ENCODE measurements around the gene IL21R. TPM values are rescaled to one million over a fixed set of nuclear protein-coding genes. Genes with fewer than 3 reads are reported as not detected.
"Not testable (repeated sequence)": the region's sequence is repeated elsewhere in the genome, so short reads cannot be mapped to it uniquely, and the experiment has no call there.

IL21R gene
- polyA plus RNA-seq, 1 donor = 0.30 TPM

DNA sequence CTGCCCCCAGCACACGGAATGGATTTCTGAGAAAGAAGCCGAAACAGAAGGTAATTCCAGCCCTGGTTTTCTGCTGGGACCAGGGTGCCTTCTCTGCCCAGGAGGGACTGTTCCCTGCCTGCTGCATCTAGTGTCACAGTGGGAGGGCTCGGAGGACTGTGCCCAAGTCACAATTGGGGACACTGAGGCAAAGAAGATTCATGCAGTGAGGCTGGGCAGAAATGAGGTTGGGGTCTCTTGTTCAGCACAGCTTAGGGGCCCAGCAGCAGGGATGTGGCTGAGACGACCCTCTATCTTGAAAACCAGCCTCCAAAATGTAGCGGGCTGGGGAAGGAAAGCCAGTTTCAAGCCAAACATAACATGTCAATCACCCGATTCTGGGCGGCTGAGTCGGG is 592 bp downstream of the IL21R start:
- DNase-seq = no peak

GRCh38 chr16:27402964-27403600 is 1.1 kb downstream of the IL21R start:
- DNase-seq = no peak

DNA sequence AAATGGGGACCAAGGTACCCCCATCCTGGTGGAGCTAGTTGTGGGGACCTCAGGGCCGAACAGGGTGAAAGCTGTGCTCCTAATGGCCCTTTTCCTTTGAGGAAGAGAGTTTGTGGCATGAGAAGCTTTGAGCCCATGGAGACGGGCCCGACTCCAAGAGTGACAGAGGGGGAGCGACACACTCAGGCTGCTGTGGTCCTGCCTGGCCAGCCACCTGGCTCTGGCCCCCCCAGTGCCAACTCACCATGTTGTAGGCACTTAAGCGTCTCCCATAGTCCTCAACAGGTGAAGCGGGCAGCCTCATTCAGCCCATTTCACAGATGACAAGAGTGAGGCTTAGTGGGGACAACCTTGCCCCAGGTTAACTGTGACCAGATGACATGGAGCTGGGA is 1.6 kb downstream of the IL21R start:
- DNase-seq = no peak

DNA sequence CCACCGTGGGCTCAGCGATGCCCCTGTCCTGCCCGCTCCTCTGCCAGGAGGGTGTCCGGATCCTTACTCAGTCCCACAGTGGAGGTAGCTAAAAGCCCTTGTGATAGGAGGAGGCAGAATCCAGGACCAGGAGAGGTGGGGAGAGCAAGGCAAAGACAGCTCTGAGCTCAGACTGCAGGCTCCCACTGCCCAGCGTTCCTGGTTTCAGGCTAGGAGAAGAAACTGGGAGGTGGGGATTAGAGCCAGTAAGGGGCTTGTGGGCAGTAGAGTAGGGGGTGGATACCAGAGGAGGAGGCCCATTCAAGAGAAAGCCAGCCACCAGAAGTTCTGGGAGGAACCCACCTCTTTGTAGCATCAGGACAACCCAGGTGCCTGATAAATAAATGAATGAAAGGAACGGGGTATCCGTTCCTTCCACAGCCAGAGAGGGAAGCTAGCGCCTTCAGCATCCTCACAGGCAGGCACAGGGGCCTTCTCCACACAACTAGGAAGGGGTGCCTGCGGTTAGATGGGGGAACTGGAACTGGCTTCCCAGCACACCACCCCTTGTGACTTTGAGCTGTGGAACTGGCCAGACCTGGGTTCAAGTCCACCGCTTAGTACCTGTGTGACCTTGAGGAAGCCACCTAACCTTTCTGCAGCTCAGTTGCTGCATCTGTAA is 2.3 kb downstream of the IL21R start:
- no peak for DNase-seq

GRCh38 chr16:27405546-27406451 is 3.8 kb downstream of the IL21R start:
- no peak for DNase-seq

DNA sequence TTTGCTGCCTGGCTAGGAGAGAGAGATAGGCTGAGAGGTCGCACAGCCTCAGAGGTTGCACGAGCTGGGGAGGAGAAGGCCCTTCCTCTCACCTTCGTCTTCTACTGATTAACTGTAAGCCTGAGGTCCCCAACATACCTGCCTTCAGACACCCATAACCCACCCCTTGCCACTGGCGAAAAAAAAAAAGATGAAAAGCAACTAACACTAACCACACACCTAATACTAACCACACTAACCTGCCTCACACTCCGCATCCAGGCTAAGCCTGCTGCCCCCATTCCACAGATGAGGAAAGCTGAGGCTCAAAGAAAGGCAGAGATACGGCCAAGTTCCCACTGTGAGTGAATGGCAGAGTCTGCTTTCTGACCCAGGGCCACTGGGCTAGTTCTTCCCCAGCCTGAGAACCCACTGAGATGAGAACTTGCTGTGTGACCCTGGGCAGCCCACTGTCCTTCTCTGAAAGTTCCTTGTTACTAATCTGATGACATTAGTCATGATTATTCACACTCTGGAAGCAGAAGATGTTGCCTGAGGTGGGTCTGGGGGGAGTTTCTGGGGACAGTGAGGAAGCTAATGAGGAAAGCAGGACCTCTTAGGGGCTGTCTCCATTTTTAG is 4.6 kb downstream of the IL21R start:
- no peak for DNase-seq

GRCh38 chr16:27407133-27407532 is 5.2 kb downstream of the IL21R start:
- DNase-seq = no peak

- no peak for DNase-seq
Observed at GRCh38 chr16:27408012-27408601, 6.1 kb downstream of the IL21R start.

DNA sequence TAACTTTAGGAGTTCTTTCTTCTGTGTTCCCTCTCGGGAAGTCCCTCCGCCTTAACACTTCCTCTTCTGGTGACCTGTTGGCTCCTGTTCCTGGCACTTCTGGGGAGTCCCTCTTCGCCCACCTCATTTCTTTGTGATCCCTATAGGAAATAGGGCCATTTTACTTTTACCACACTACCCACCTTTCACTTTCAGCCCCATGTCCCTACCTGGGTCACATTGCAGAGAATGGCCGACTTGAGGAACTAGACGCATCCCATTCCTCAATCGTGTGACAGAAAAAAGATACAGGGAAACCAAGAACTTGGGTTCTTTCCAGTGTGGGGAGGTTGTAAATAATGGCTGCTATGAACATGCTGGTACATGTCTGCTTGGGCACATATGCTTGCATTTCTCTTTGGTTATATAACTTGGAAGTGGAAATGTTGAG is 6.6 kb downstream of the IL21R start:
- DNase-seq = no peak

- not testable (repeated sequence) for DNase-seq
Observed at GRCh38 chr16:27409958-27410357, 8.0 kb downstream of the IL21R start.

DNA sequence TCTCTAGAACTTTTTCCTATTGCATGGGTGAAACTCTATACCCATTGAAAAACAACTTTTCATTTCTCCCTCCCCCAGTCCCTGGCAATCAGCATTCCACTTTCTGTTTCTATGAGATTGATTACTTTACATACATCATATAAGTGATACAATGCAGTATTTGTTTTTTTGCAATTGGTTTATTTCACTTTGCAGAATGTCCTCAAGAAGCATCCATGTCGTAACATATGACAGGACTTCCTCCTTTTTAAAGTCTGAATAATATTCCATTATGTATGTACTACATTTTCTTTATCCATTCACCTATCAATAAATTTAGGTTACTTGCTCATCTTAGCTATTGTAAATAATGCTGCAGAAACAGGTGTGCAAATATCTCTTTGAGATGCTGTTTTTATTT is 8.8 kb downstream of the IL21R start:
- no peak for DNase-seq

GRCh38 chr16:27413956-27414355 is 12.0 kb downstream of the IL21R start:
- no peak for DNase-seq

GRCh38 chr16:27414788-27415431 is 12.9 kb downstream of the IL21R start:
- DNase-seq = no peak

- DNase-seq = no peak
Observed at GRCh38 chr16:27417047-27417671, 15.2 kb downstream of the IL21R start.

GRCh38 chr16:27421961-27422740 is 20.2 kb downstream of the IL21R start:
- DNase-seq = no peak

DNA sequence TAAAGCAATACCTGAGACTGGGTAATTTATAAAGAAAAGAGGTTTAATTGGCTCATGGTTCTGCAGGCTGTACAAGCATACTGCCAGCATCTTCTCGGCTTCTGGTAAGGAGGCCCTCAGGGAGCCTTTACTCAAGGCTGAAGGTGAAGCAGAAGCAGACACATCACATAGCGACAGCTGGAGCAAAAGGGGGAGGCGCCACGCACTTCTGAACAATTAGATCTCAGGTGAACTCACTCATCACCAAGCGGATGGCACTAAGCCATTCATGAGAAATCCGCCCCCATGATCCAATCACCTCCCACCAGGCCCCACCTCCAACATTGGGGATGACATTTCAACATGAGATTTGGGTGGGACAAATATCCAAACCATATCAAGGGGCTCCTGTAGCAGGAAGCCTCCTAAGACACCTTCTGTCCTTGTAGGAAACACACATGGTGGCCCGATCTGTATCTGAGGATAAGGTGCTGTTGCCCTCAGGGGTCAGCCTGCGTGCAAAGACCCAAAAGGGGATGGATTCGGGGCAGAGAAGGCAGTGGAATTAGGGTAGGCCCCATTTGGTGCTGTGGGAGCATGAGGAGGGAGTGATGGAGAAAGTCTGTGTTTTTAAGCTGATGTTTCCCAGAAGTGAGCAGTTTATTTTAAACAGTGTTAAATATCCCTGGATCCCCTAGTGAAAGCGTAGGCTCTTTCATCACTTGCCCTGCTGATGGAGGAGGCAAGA is 23.0 kb downstream of the IL21R start:
- DNase-seq = no peak

DNA sequence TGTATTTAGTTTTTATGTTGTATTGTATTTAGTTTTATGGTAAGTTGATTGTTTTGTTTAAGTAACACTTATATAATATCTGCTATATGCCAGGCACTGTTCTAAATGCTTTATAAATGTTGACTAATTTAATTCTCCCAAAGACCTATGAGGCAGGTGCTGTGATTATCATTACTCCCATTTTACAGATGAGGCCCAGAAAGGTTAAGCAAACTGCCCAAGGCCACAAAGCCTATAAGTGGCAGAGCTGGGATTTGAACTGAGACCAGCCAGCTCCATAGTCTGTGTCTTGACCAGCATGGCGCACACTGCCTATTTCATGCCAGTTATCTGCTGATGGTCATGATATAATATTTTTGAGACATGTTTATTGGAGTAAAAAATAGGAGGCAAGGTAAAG is 24.0 kb downstream of the IL21R start:
- DNase-seq = no peak

GRCh38 chr16:27426423-27427408 is 24.7 kb downstream of the IL21R start:
- DNase-seq = no peak

All from left kidney (tissue), 2 donors.